Kidney (tissue), 14 donors: Measurements from ENCODE around the gene FBN2. TPM values are rescaled to one million over a fixed set of nuclear protein-coding genes. Genes with fewer than 3 reads are reported as not detected.

Source experiments
- DNase-seq, 5 donors: peaks; one replicate each; pipeline ENCODE4 v3.0.0-alpha.2; 2013 to 2020
- FAIRE-seq: peaks from 2 replicates; lab custom pipeline; 2012; peaks lifted over from hg19 to GRCh38; lab: Jason Lieb, UNC
- H3K27ac ChIP-seq, 2 donors: one replicate each; pipeline ENCODE4 v1.7.0; 2013; ENCODE audit warnings: low read depth in 2 of 2, low read length in 2 of 2, inconsistent platforms in 1 of 2
- H3K27me3 ChIP-seq: one replicate; pipeline ENCODE4 v1.7.1; 2013; ENCODE audit warnings: low read length, inconsistent platforms; ENCODE audit not compliant: control insufficient read depth, insufficient read depth
- H3K36me3 ChIP-seq, 3 donors: one replicate each; pipeline versions ENCODE4 v1.7.0 to v1.7.1; 2013; ENCODE audit warnings: low read length in 3 of 3, control low read depth in 1 of 3, inconsistent platforms in 1 of 3; ENCODE audit not compliant: insufficient read depth in 3 of 3, control insufficient read depth in 2 of 3
- H3K4me1 ChIP-seq, 3 donors: one replicate each; pipeline versions ENCODE4 v1.7.0 to v1.7.1; 2013; ENCODE audit warnings: low read length in 3 of 3, inconsistent platforms in 1 of 3, low read depth in 1 of 3; ENCODE audit not compliant: control insufficient read depth in 2 of 3, insufficient read depth in 2 of 3
- H3K4me3 ChIP-seq, 3 donors: one replicate each; pipeline versions ENCODE4 v1.7.0 to v1.8.1; 2013; ENCODE audit warnings: low read length in 3 of 3, control low read depth in 1 of 3, inconsistent platforms in 1 of 3
- H3K9ac ChIP-seq, 3 donors: one replicate each; pipeline versions ENCODE4 v1.7.0 to v1.7.1; 2013; ENCODE audit warnings: low read length in 3 of 3, control low read depth in 1 of 3, inconsistent platforms in 1 of 3
- H3K9me3 ChIP-seq, 3 donors: one replicate each; pipeline versions ENCODE4 v1.7.0 to v1.7.1; 2013; ENCODE audit warnings: low read length in 3 of 3, control low read depth in 1 of 3, inconsistent platforms in 1 of 3; ENCODE audit not compliant: control insufficient read depth in 2 of 3, insufficient read depth in 1 of 3
- CTCF ChIP-seq: IDR thresholded peaks from 3 replicates; pipeline ENCODE4 v1.5.1; 2012; ENCODE audit warnings: mild to moderate bottlenecking, moderate library complexity, borderline replicate concordance; ENCODE audit not compliant: insufficient read depth; ENCODE audit errors: extremely low read depth
- intact Hi-C: fragments of 100-400 bp; cut with DNase I; formaldehyde crosslinking; loops from one replicate; pipeline ENCODE4 v1.11.1; 2022
- polyA plus RNA-seq: library from polyadenylated mRNA; stranded (reverse); fragments of 350-450 nt; fragmentation: Illumina TruSeq; extraction: RNeasy Lipid Tissue Mini Kit (QIAGEN cat#74804); gene quantifications from one replicate; pipeline ENCODE4 v1.2.3, GENCODE V29; 2014; ENCODE audit warnings: low read depth, low replicate concordance; ENCODE audit not compliant: insufficient read depth
- total RNA-seq: library from RNA; stranded (reverse); fragmentation: NEBNext Ultra II Directional; extraction: Animal tissue kit (Norgen Biotek cat#: 25700); gene quantifications from one replicate; pipeline ENCODE4 v1.2.1, GENCODE V29; 2021
- donor health status: control.
- donor health status: control.
- donor health status: control.
- donor health status: control.
- donor health status: control.
- donor health status: DM: yes; HTN: yes; CAD: no.
- donor health status: Normal renal cell carcinoma (clear cell type).

Gene FBN2
- total and polyA plus RNA-seq, 2 donors from 2014 or later = 0.11 to 1.0 TPM

DNA sequence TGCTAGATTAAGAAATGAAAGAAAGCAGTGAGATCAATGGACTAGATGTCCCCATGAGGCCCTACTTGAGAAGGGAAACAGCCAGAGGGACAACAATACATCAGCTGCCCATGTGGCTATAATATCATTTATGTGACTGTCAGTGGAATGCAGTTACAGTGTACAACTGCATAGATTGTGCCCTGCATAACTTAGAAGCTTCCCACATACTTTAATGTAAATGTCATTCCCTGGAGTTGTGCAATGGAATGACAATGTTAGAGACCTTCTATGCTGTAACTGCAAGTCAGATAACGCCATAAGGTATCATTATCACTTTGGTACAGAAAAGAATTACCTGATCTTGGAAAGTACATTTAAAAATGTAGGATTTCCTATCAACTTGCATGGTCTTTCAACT is 67.4 kb downstream of the FBN2 start:
- Histone ChIP-seq H3K9me3 (no peaks in the 10 kb centered on the region), H3K27me3 (no peaks in the 10 kb centered on the region), H3K27ac (no peak overlapping the region), H3K4me3 (no peak overlapping the region), H3K4me1 (no peaks in the 10 kb centered on the region), H3K36me3 (no peaks in the 10 kb centered on the region), H3K9ac (no peak overlapping the region)
- no peak for TF ChIP-seq CTCF
- DNase-seq = no peak
- no peak for FAIRE-seq
- intact Hi-C loops = no loop called here

DNA sequence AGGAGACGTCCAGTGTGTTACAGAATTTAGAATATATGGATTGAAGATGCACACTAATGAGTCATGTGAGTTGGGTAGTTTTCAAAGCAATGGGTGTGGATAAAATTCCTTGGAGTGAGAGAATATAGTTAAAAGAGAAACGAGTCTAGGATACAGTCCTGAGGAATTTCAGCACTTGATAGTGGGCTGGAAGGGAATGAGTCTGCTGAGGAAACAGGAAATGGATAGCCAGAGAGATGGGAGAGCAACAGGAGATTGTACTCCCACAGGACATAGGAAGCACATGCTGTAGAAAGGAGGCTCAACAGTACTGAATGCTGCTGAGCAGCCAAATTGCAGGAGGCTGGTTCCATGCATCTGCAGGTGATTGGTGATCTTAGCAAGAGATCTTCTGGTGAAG is 68.1 kb downstream of the FBN2 start:
- no peaks in the 10 kb centered on the region for H3K27me3 ChIP-seq

DNA sequence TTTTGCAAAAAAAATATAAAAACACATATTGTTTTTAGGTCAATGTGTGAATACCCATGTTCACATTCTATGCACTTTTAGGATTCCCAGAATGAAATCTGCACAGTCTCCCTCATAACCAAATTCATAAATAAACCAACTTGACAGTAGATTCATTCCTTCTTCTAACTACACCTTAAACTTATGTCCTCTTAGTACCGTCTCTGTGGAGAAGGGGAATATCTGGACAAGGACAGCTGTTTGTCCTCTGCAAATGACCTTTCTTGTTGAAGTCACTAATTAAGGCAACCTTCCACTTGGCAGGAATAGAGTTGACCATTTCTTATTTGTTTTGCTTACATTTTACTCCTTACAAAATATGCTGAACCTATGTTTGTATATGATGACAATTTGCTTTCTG is 71.1 kb downstream of the FBN2 start:
- intact Hi-C loops = no loop called here
- H3K36me3 ChIP-seq = no peaks in the 10 kb centered on the region
- H3K27me3 ChIP-seq = no peaks in the 10 kb centered on the region
- no peak overlapping the region for H3K27ac ChIP-seq
- no peak overlapping the region for H3K4me3 ChIP-seq
- no peak for TF ChIP-seq CTCF
- no peaks in the 10 kb centered on the region for H3K9me3 ChIP-seq
- H3K4me1 ChIP-seq = no peaks in the 10 kb centered on the region
- DNase-seq (no peak), FAIRE-seq (no peak)
- H3K9ac ChIP-seq = no peak overlapping the region

More for the DNA sequence above, 68.1 kb downstream of the FBN2 start:
- Histone ChIP-seq H3K4me3 (no peak overlapping the region), H3K9me3 (no peaks in the 10 kb centered on the region), H3K27ac (no peak overlapping the region), H3K4me1 (no peaks in the 10 kb centered on the region), H3K36me3 (no peaks in the 10 kb centered on the region), H3K9ac (no peak overlapping the region)
- no peak for FAIRE-seq
- no peak for TF ChIP-seq CTCF
- DNase-seq = no peak
- intact Hi-C loops = no loop called here

- no peaks in the 10 kb centered on the region for H3K27me3 ChIP-seq
- no peak for TF ChIP-seq CTCF
- FAIRE-seq = no peak
- no peak overlapping the region for H3K27ac ChIP-seq
- DNase-seq = no peak
- no peak overlapping the region for H3K9ac ChIP-seq
- intact Hi-C loops = no loop called here
- H3K4me1 ChIP-seq = no peaks in the 10 kb centered on the region
- no peak overlapping the region for H3K4me3 ChIP-seq
- no peaks in the 10 kb centered on the region for H3K9me3 ChIP-seq
- no peaks in the 10 kb centered on the region for H3K36me3 ChIP-seq
Observed at GRCh38 chr5:128466554-128466953, 71.5 kb downstream of the FBN2 start.
